ENCODE measurements around the gene HECTD1.
"Not testable (repeated sequence)": the region's sequence is repeated elsewhere in the genome, so short reads cannot be mapped to it uniquely, and the experiment has no call there.

Gene HECTD1

DNA sequence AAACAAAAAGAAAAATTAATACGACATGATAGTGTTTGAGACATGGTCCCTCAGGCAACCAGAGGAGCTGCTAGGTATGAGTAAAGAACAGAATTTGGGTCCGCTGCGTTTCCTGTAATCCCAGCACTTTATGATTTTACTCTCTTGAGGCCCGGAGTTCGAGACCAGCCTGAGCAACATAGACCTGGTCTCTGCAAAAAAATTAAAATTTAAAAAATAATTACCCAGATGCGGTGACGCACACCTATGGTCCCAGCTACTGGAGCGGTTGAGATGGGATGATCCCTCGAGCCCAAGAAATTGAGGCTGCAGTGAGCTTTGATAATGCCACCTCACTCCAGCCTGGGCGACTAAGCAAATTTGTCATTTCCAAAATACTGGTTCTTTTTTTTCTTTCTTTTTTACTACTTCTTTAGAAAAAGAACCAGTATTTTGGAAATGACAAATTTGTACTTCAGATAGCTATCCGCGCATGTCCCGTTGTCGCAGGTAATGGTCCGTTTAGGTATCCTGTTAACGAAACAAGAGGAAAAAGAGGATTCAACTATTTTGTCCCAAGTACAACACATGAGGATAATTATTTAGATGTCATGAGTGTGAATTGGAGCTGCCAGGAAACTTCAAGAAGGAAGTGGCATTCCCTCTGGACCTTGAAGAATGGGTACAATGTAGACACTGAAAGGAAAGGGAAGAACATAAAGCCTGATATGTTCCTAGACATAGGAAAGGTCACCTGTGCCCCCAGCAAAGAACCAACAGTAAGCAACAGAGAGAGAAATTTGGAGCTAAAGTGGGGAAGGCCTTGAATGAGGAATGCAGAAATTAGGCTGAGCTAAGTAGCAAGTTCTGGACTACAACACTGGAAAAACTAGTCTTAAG is 1.2 kb upstream of the HECTD1 start:
- TF ChIP-seq CTCF (IDR thresholded peaks at IDR 0.05; ENCODE audit: low read depth, low read length, missing control alignments), result no peak

DNA sequence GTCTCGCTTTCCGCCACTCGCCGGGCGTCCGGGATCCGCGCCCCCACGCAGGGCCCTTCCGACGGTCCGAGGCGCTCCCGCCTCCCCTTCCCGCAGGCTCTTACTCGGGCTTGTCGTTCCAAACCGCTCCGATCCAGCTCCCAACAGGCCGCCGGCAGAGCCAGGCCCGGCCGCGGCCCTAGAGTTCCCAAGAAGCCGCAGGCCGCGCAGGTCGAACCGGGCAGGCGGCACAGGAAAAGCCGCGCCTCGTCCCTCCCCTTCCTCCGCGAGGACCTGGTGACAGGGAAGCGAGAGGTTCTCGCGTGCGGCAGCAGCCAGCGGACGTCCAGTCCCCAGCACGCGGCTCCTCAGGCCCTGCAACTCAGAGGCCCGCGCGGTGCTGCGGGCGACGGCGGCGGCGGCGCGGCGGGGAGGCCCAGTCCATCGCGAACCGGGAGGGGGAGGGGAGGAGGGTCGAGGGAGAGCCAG is 272 bp downstream of the HECTD1 start:
- DNase-seq (ENCODE audit: extremely low read depth, low read depth), result no peak
- H3K4me3 ChIP-seq (replicated peaks; ENCODE audit: low read depth, low read length), result peak overlapping the region; percentile 75
- no peak for TF ChIP-seq CTCF (IDR thresholded peaks at IDR 0.05; ENCODE audit: low read depth, low read length, missing control alignments)

More for the DNA sequence above, 1.2 kb upstream of the HECTD1 start:
- no peak for DNase-seq (ENCODE audit: extremely low read depth, low read depth)
- peak overlapping the region; percentile 75 for H3K4me3 ChIP-seq (replicated peaks; ENCODE audit: low read depth, low read length)

- no peak for DNase-seq (ENCODE audit: extremely low read depth, low read depth)
- H3K4me3 ChIP-seq (replicated peaks; ENCODE audit: low read depth, low read length), result peak overlapping the region; percentile 75
- no peak for TF ChIP-seq CTCF (IDR thresholded peaks at IDR 0.05; ENCODE audit: low read depth, low read length, missing control alignments)
Observed at GRCh38 chr14:31206536-31207286, 882 bp downstream of the HECTD1 start.

DNA sequence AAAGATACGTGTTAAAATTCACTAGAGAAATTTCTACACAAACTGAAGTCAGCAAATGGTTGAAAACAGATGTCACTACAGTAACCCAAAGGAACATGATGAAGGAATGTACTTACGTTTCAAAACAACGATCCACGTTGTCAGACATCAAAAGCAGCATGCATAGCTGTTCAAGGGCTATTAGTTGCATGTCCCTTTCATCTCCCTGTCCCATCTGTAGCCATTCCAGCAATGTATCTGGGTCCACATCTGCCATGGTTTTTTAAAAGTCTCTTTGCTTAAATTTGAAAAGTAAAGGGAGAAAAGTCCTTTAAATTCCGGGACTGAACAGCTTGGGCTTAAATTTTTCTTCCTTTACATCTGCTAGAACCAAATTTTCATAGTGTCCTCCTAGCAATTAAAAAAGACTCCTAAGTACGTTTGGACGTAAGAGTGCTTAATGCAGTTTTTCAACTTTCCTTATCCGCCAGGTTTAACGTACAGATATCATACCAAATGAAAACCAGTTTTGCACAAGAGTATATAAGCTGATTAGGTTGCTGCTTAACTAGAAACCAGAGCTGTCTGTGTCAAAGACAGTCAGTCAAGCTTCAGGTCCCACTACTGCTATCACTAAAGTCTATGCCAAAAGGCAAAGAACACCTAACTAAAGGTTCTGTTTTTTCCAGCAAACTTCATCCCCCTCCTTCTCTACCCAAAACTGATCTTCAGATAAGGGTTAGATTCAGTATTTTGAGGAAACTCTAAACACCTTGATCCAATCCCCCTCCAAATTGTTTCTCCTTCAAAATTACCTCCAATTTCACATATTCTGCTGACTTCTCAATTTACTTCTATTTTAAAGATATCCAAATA is 1.7 kb downstream of the HECTD1 start:
- no peak for TF ChIP-seq CTCF (IDR thresholded peaks at IDR 0.05; ENCODE audit: low read depth, low read length, missing control alignments)

GRCh38 chr14:31204593-31205534 is 2.7 kb downstream of the HECTD1 start:
- peak overlapping the region; percentile 75; the same call in 1 of the 2 replicates for H3K4me3 ChIP-seq (replicated peaks; ENCODE audit: low read depth, low read length)
- no peak for DNase-seq (ENCODE audit: extremely low read depth, low read depth)
- TF ChIP-seq CTCF (IDR thresholded peaks at IDR 0.05; ENCODE audit: low read depth, low read length, missing control alignments), result no peak

More for the DNA sequence above, 1.7 kb downstream of the HECTD1 start:
- DNase-seq (ENCODE audit: extremely low read depth, low read depth), result no peak
- H3K4me3 ChIP-seq (replicated peaks; ENCODE audit: low read depth, low read length), result peak overlapping the region; percentile 75

- DNase-seq (ENCODE audit: extremely low read depth, low read depth); H3K4me3 ChIP-seq (replicated peaks; ENCODE audit: low read depth, low read length): not testable (repeated sequence)
Observed at GRCh38 chr14:31203899-31204592, 3.5 kb downstream of the HECTD1 start.
